Measurements from ENCODE around the gene SORD.

Gene SORD

GRCh38 chr15:45091576-45091975 is 68.6 kb downstream of the SORD start:
- no peak overlapping the region for H3K4me3 ChIP-seq (replicated peaks; ENCODE audit: low read depth, low read length)
- no peak for DNase-seq (ENCODE audit: extremely low read depth, low read depth)
- TF ChIP-seq CTCF (IDR thresholded peaks at IDR 0.05; ENCODE audit: low read depth, low read length, missing control alignments), result no peak

- no peak for DNase-seq (ENCODE audit: extremely low read depth, low read depth)
- no peak overlapping the region for H3K4me3 ChIP-seq (replicated peaks; ENCODE audit: low read depth, low read length)
- no peak for TF ChIP-seq CTCF (IDR thresholded peaks at IDR 0.05; ENCODE audit: low read depth, low read length, missing control alignments)
Measured at GRCh38 chr15:45093013-45093412, 70.0 kb downstream of the SORD start.

- DNase-seq (ENCODE audit: extremely low read depth, low read depth), result no peak
- no peak overlapping the region for H3K4me3 ChIP-seq (replicated peaks; ENCODE audit: low read depth, low read length)
- TF ChIP-seq CTCF (IDR thresholded peaks at IDR 0.05; ENCODE audit: low read depth, low read length, missing control alignments), result no peak
Measured at GRCh38 chr15:45093622-45094357, 70.8 kb downstream of the SORD start.

GRCh38 chr15:45094358-45094730 is 71.3 kb downstream of the SORD start:
- H3K4me3 ChIP-seq (replicated peaks; ENCODE audit: low read depth, low read length), result no peak overlapping the region
- TF ChIP-seq CTCF (IDR thresholded peaks at IDR 0.05; ENCODE audit: low read depth, low read length, missing control alignments), result no peak
- DNase-seq (ENCODE audit: extremely low read depth, low read depth), result no peak

GRCh38 chr15:45095661-45096060 is 72.7 kb downstream of the SORD start:
- TF ChIP-seq CTCF (IDR thresholded peaks at IDR 0.05; ENCODE audit: low read depth, low read length, missing control alignments), result no peak
- H3K4me3 ChIP-seq (replicated peaks; ENCODE audit: low read depth, low read length), result no peak overlapping the region
- no peak for DNase-seq (ENCODE audit: extremely low read depth, low read depth)

GRCh38 chr15:45097466-45097865 is 74.5 kb downstream of the SORD start:
- no peak for TF ChIP-seq CTCF (IDR thresholded peaks at IDR 0.05; ENCODE audit: low read depth, low read length, missing control alignments)
- no peak for DNase-seq (ENCODE audit: extremely low read depth, low read depth)
- no peak overlapping the region for H3K4me3 ChIP-seq (replicated peaks; ENCODE audit: low read depth, low read length)
